OCI-LY7 (cell line): ENCODE measurements around the gene USP15. TPM values are rescaled to one million over a fixed set of nuclear protein-coding genes. Genes with fewer than 3 reads are reported as not detected.

Experiments used
- BruUV-seq: library from RNA; stranded (reverse); fragments of 400-500 nt; replicated peaks from 2 replicates; lab custom pipeline; 2021; lab: Mats Ljungman, UMichigan
- CTCF ChIA-PET: fragments of 300-600 bp; sonication (Branson Sonifier 250); formaldehyde crosslinking; loops from one replicate; lab custom pipeline; 2022; ENCODE audit warnings: antibody characterized with exemption; ENCODE audit not compliant: unreplicated experiment; lab: Charles Lee
- POLR2A ChIA-PET: fragments of 300-600 bp; sonication (Branson Sonifier 250); formaldehyde crosslinking; loops from one replicate; lab custom pipeline; 2022; ENCODE audit warnings: antibody characterized with exemption; lab: Charles Lee
- DNase-seq: peaks from one replicate; pipeline ENCODE4 v3.0.0-alpha.2; 2015; ENCODE audit warnings: low spot score
- H2AFZ ChIP-seq: fragments of 200-600 bp; sonication (generic), shearing (Covaris generic); 2 replicates; pipeline ENCODE4 v1.6.1; 2014; ENCODE audit warnings: mild to moderate bottlenecking, antibody characterized with exemption, low read length, moderate library complexity
- H3K27ac ChIP-seq: fragments of 200-600 bp; sonication (generic); 2 replicates; pipeline ENCODE4 v1.5.1; 2014; ENCODE audit warnings: mixed run types, low read depth, mild to moderate bottlenecking, moderate library complexity, low read length, inconsistent platforms; ENCODE audit not compliant: poor library complexity, severe bottlenecking
- H3K36me3 ChIP-seq: fragments of 200-600 bp; sonication (generic); 2 replicates; pipeline ENCODE4 v1.6.1; 2014; ENCODE audit warnings: mild to moderate bottlenecking, antibody characterized with exemption, low read length, moderate library complexity, mixed read lengths; ENCODE audit not compliant: insufficient read depth
- H3K4me1 ChIP-seq: fragments of 200-600 bp; sonication (generic); 2 replicates; pipeline ENCODE4 v1.5.1; 2014; ENCODE audit warnings: mild to moderate bottlenecking, low read length; ENCODE audit not compliant: insufficient read depth, poor library complexity, severe bottlenecking
- H3K4me2 ChIP-seq: fragments of 200-600 bp; sonication (generic); 2 replicates; pipeline ENCODE4 v1.6.1; 2014; ENCODE audit warnings: mild to moderate bottlenecking, low read length
- H3K4me3 ChIP-seq: fragments of 200-600 bp; sonication (generic); 2 replicates; pipeline ENCODE4 v1.5.1; 2014; ENCODE audit warnings: mild to moderate bottlenecking, low read depth, low read length; ENCODE audit not compliant: poor library complexity, severe bottlenecking
- H3K79me2 ChIP-seq: fragments of 200-600 bp; sonication (generic); 2 replicates; pipeline ENCODE4 v1.6.1; 2016; ENCODE audit warnings: low read depth, mild to moderate bottlenecking, low read length, moderate library complexity, mixed read lengths; ENCODE audit not compliant: insufficient read depth
- H3K9me2 ChIP-seq: fragments of 200-600 bp; sonication (generic); 2 replicates; pipeline ENCODE4 v1.6.1; 2016; ENCODE audit warnings: mild to moderate bottlenecking, low read length, mixed read lengths; ENCODE audit not compliant: insufficient read depth
- H3K9me3 ChIP-seq: fragments of 200-600 bp; sonication (generic); 2 replicates; pipeline ENCODE4 v1.6.1; 2014; ENCODE audit warnings: mild to moderate bottlenecking, mixed run types, low read length, mixed read lengths
- H4K20me1 ChIP-seq: fragments of 200-600 bp; sonication (generic); 2 replicates; pipeline ENCODE4 v1.6.1; 2014; ENCODE audit warnings: mild to moderate bottlenecking, antibody characterized with exemption, low read length, moderate library complexity, mixed read lengths; ENCODE audit not compliant: insufficient read depth
- CTCF ChIP-seq: fragments of 200-600 bp; sonication (generic); conservative IDR thresholded peaks from 2 replicates; pipeline ENCODE4 v1.5.1; 2014; ENCODE audit warnings: mild to moderate bottlenecking, antibody characterized with exemption, low read length, moderate library complexity, mixed read lengths
- EZH2phosphoT487 ChIP-seq: fragments of 200-600 bp; sonication (generic); IDR thresholded peaks from 2 replicates; pipeline ENCODE4 v1.6.1; 2018; ENCODE audit warnings: low read depth, borderline replicate concordance, mild to moderate bottlenecking, mixed run types, antibody characterized with exemption, low read length, moderate library complexity, mixed read lengths
- intact Hi-C: fragments of 100-400 bp; cut with micrococcal nuclease; formaldehyde crosslinking; loops from one replicate; pipeline ENCODE4 v1.10.0; 2022; ENCODE audit not compliant: unreplicated experiment
- total RNA-seq, 2 experiments: library from RNA; depleted of rRNA in 1 of 2; stranded (reverse); fragments of >200 nt in 1 of 2; shearing (Covaris generic) in 1 of 2; gene quantifications; 2 replicates each; pipeline ENCODE4 v1.2.3, GENCODE V29; 2014 to 2022

The USP15 gene
- total RNA-seq, 2 experiments from 2014 or later = 43.3 to 62.8 TPM

- no peak for DNase-seq
- ChIA-PET POLR2A (no interaction called here), CTCF (no interaction called here)
- no peak for TF ChIP-seq EZH2phosphoT487
- TF ChIP-seq CTCF = no peak
- Histone ChIP-seq H3K9me3 (peaks cover 31% of the 10 kb centered on the region), H3K27ac (no peak overlapping the region), H4K20me1 (peaks cover 12% of the 10 kb centered on the region; the same call in 1 of the 2 replicates), H3K4me1 (no peaks in the 10 kb centered on the region), H3K4me3 (no peak overlapping the region), H2AFZ (no peak overlapping the region), H3K36me3 (peaks cover 40% of the 10 kb centered on the region), H3K9me2 (no peaks in the 10 kb centered on the region), H3K4me2 (no peak overlapping the region), H3K79me2 (peaks cover 66% of the 10 kb centered on the region)
- no TSS peak for BruUV-seq
- intact Hi-C loops = no loop called here
Observed at GRCh38 chr12:62291864-62292760, 31.9 kb downstream of the USP15 start.

DNA sequence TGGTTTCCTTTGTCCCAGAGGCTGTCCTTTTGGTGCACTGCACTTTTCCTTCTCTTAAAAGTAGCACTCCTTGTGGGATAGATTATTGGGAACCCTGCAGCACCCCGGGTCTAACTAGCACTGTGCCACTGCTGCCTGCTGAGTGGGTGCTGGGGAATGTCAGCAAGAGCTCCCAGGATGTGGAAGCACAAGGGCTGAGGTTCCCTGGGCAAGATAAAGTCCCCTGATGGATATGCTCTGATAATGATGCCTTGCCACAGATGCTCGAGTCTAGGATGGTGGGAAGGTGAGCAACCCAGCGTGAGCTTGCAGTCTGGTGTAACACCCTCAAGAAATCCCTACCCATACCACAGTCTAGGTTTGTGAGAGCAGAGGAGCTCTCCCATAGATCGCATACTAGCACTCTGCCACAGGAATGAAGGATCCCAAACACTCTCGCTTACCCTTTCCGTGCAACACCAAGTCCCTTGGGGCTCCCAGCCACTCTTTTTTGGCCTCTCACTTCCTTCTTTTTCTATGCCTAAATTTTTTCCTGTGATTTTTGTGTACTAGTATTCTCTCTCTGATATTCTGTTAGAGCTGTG is 32.6 kb downstream of the USP15 start:
- no peak for DNase-seq
- no peak for TF ChIP-seq EZH2phosphoT487
- no peak for TF ChIP-seq CTCF
- no peak overlapping the region for H3K27ac ChIP-seq
- H2AFZ ChIP-seq = no peak overlapping the region
- peaks cover 59% of the 10 kb centered on the region for H3K79me2 ChIP-seq
- no TSS peak for BruUV-seq
- ChIA-PET CTCF (no interaction called here), POLR2A (interaction anchor here (0.6 kb wide), 1 partner anchor 17 kb away, joined by 3 read pairs; no protein-coding TSS in a partner anchor)
- H3K4me1 ChIP-seq = no peaks in the 10 kb centered on the region
- no peak overlapping the region for H3K4me3 ChIP-seq
- peaks cover 12% of the 10 kb centered on the region; the same call in 1 of the 2 replicates for H4K20me1 ChIP-seq
- H3K9me2 ChIP-seq = no peaks in the 10 kb centered on the region
- peaks cover 46% of the 10 kb centered on the region for H3K36me3 ChIP-seq
- H3K4me2 ChIP-seq = no peak overlapping the region
- intact Hi-C loops = no loop called here
- peaks cover 31% of the 10 kb centered on the region for H3K9me3 ChIP-seq
